Measurements from ENCODE around the gene OR6B1.

Gene OR6B1

GRCh38 chr7:143975617-143976016 lies 24.5 kb upstream of the OR6B1 start:
- no peak overlapping the region for H3K9ac ChIP-seq (ENCODE audit: low read depth in 1 of 2, low read length in 2 of 2)
- no peak overlapping the region for H3K27ac ChIP-seq (ENCODE audit: low read depth, low read length)
- peaks cover 0 to 6% of the 10 kb centered on the region in 2 donors for H3K4me1 ChIP-seq (ENCODE audit: control insufficient read depth in 1 of 2, insufficient read depth in 2 of 2, low read length in 2 of 2)
- no peak overlapping the region for H3K4me3 ChIP-seq (ENCODE audit: low read depth in 1 of 2, low read length in 2 of 2)
- H3K36me3 ChIP-seq (ENCODE audit: control insufficient read depth in 1 of 2, insufficient read depth in 2 of 2, low read length in 2 of 2): no peaks in the 10 kb centered on the region
- no peaks in the 10 kb centered on the region for H3K9me3 ChIP-seq (ENCODE audit: control insufficient read depth in 1 of 2, low read length in 2 of 2)
- no peaks in the 10 kb centered on the region for H3K27me3 ChIP-seq (ENCODE audit: control insufficient read depth in 1 of 2, insufficient read depth in 2 of 2, low read length in 2 of 2)

GRCh38 chr7:143978585-143978984 lies 21.5 kb upstream of the OR6B1 start:
- H3K4me1 ChIP-seq (ENCODE audit: control insufficient read depth in 1 of 2, insufficient read depth in 2 of 2, low read length in 2 of 2): peaks cover 0 to 6% of the 10 kb centered on the region in 2 donors
- no peak overlapping the region for H3K4me3 ChIP-seq (ENCODE audit: low read depth in 1 of 2, low read length in 2 of 2)
- no peak overlapping the region for H3K9ac ChIP-seq (ENCODE audit: low read depth in 1 of 2, low read length in 2 of 2)
- no peaks in the 10 kb centered on the region for H3K36me3 ChIP-seq (ENCODE audit: control insufficient read depth in 1 of 2, insufficient read depth in 2 of 2, low read length in 2 of 2)
- no peaks in the 10 kb centered on the region for H3K9me3 ChIP-seq (ENCODE audit: control insufficient read depth in 1 of 2, low read length in 2 of 2)
- H3K27ac ChIP-seq (ENCODE audit: low read depth, low read length): no peak overlapping the region
- no peaks in the 10 kb centered on the region for H3K27me3 ChIP-seq (ENCODE audit: control insufficient read depth in 1 of 2, insufficient read depth in 2 of 2, low read length in 2 of 2)

- no peaks in the 10 kb centered on the region for H3K9me3 ChIP-seq (ENCODE audit: control insufficient read depth in 1 of 2, low read length in 2 of 2)
- H3K27ac ChIP-seq (ENCODE audit: low read depth, low read length): no peak overlapping the region
- no peak overlapping the region for H3K9ac ChIP-seq (ENCODE audit: low read depth in 1 of 2, low read length in 2 of 2)
- H3K36me3 ChIP-seq (ENCODE audit: control insufficient read depth in 1 of 2, insufficient read depth in 2 of 2, low read length in 2 of 2): no peaks in the 10 kb centered on the region
- peaks cover 0 to under 1% of the 10 kb centered on the region in 2 donors for H3K4me1 ChIP-seq (ENCODE audit: control insufficient read depth in 1 of 2, insufficient read depth in 2 of 2, low read length in 2 of 2)
- H3K27me3 ChIP-seq (ENCODE audit: control insufficient read depth in 1 of 2, insufficient read depth in 2 of 2, low read length in 2 of 2): no peaks in the 10 kb centered on the region
- H3K4me3 ChIP-seq (ENCODE audit: low read depth in 1 of 2, low read length in 2 of 2): no peak overlapping the region
Measured at GRCh38 chr7:143979359-143979758, 20.8 kb upstream of the OR6B1 start.

- no peak overlapping the region for H3K27ac ChIP-seq (ENCODE audit: low read depth, low read length)
- no peaks in the 10 kb centered on the region for H3K36me3 ChIP-seq (ENCODE audit: control insufficient read depth in 1 of 2, insufficient read depth in 2 of 2, low read length in 2 of 2)
- no peak overlapping the region for H3K9ac ChIP-seq (ENCODE audit: low read depth in 1 of 2, low read length in 2 of 2)
- H3K27me3 ChIP-seq (ENCODE audit: control insufficient read depth in 1 of 2, insufficient read depth in 2 of 2, low read length in 2 of 2): no peaks in the 10 kb centered on the region
- no peaks in the 10 kb centered on the region for H3K4me1 ChIP-seq (ENCODE audit: control insufficient read depth in 1 of 2, insufficient read depth in 2 of 2, low read length in 2 of 2)
- no peaks in the 10 kb centered on the region for H3K9me3 ChIP-seq (ENCODE audit: control insufficient read depth in 1 of 2, low read length in 2 of 2)
- H3K4me3 ChIP-seq (ENCODE audit: low read depth in 1 of 2, low read length in 2 of 2): no peak overlapping the region
Measured at GRCh38 chr7:143979998-143980397, 20.1 kb upstream of the OR6B1 start.

- Histone ChIP-seq H3K9ac (ENCODE audit: low read depth in 1 of 2, low read length in 2 of 2) (no peak overlapping the region), H3K27me3 (ENCODE audit: control insufficient read depth in 1 of 2, insufficient read depth in 2 of 2, low read length in 2 of 2) (no peaks in the 10 kb centered on the region), H3K36me3 (ENCODE audit: control insufficient read depth in 1 of 2, insufficient read depth in 2 of 2, low read length in 2 of 2) (no peaks in the 10 kb centered on the region), H3K27ac (ENCODE audit: low read depth, low read length) (no peak overlapping the region), H3K9me3 (ENCODE audit: control insufficient read depth in 1 of 2, low read length in 2 of 2) (no peaks in the 10 kb centered on the region), H3K4me3 (ENCODE audit: low read depth in 1 of 2, low read length in 2 of 2) (no peak overlapping the region), H3K4me1 (ENCODE audit: control insufficient read depth in 1 of 2, insufficient read depth in 2 of 2, low read length in 2 of 2) (no peaks in the 10 kb centered on the region)
Measured at GRCh38 chr7:143980746-143981510, 19.2 kb upstream of the OR6B1 start.

GRCh38 chr7:143983960-143984359 lies 16.2 kb upstream of the OR6B1 start:
- Histone ChIP-seq H3K4me1 (ENCODE audit: control insufficient read depth in 1 of 2, insufficient read depth in 2 of 2, low read length in 2 of 2) (no peaks in the 10 kb centered on the region), H3K9ac (ENCODE audit: low read depth in 1 of 2, low read length in 2 of 2) (no peak overlapping the region), H3K27me3 (ENCODE audit: control insufficient read depth in 1 of 2, insufficient read depth in 2 of 2, low read length in 2 of 2) (no peaks in the 10 kb centered on the region), H3K27ac (ENCODE audit: low read depth, low read length) (no peak overlapping the region), H3K4me3 (ENCODE audit: low read depth in 1 of 2, low read length in 2 of 2) (no peak overlapping the region), H3K9me3 (ENCODE audit: control insufficient read depth in 1 of 2, low read length in 2 of 2) (no peaks in the 10 kb centered on the region), H3K36me3 (ENCODE audit: control insufficient read depth in 1 of 2, insufficient read depth in 2 of 2, low read length in 2 of 2) (no peaks in the 10 kb centered on the region)

- Histone ChIP-seq H3K27me3 (ENCODE audit: control insufficient read depth in 1 of 2, insufficient read depth in 2 of 2, low read length in 2 of 2) (no peaks in the 10 kb centered on the region), H3K4me1 (ENCODE audit: control insufficient read depth in 1 of 2, insufficient read depth in 2 of 2, low read length in 2 of 2) (no peaks in the 10 kb centered on the region), H3K4me3 (ENCODE audit: low read depth in 1 of 2, low read length in 2 of 2) (no peak overlapping the region), H3K36me3 (ENCODE audit: control insufficient read depth in 1 of 2, insufficient read depth in 2 of 2, low read length in 2 of 2) (no peaks in the 10 kb centered on the region), H3K9ac (ENCODE audit: low read depth in 1 of 2, low read length in 2 of 2) (no peak overlapping the region), H3K9me3 (ENCODE audit: control insufficient read depth in 1 of 2, low read length in 2 of 2) (peaks cover 0 to 4% of the 10 kb centered on the region in 2 donors), H3K27ac (ENCODE audit: low read depth, low read length) (no peak overlapping the region)
Measured at GRCh38 chr7:143987513-143987912, 12.6 kb upstream of the OR6B1 start.

GRCh38 chr7:143988976-143989745 lies 11.0 kb upstream of the OR6B1 start:
- Histone ChIP-seq H3K9ac (ENCODE audit: low read depth in 1 of 2, low read length in 2 of 2) (no peak overlapping the region), H3K27me3 (ENCODE audit: control insufficient read depth in 1 of 2, insufficient read depth in 2 of 2, low read length in 2 of 2) (no peaks in the 10 kb centered on the region), H3K27ac (ENCODE audit: low read depth, low read length) (no peak overlapping the region), H3K4me3 (ENCODE audit: low read depth in 1 of 2, low read length in 2 of 2) (no peak overlapping the region), H3K36me3 (ENCODE audit: control insufficient read depth in 1 of 2, insufficient read depth in 2 of 2, low read length in 2 of 2) (no peaks in the 10 kb centered on the region), H3K9me3 (ENCODE audit: control insufficient read depth in 1 of 2, low read length in 2 of 2) (peaks cover 0 to 4% of the 10 kb centered on the region in 2 donors), H3K4me1 (ENCODE audit: control insufficient read depth in 1 of 2, insufficient read depth in 2 of 2, low read length in 2 of 2) (no peaks in the 10 kb centered on the region)

- no peaks in the 10 kb centered on the region for H3K4me1 ChIP-seq (ENCODE audit: control insufficient read depth in 1 of 2, insufficient read depth in 2 of 2, low read length in 2 of 2)
- no peak overlapping the region for H3K9ac ChIP-seq (ENCODE audit: low read depth in 1 of 2, low read length in 2 of 2)
- no peak overlapping the region for H3K27ac ChIP-seq (ENCODE audit: low read depth, low read length)
- no peaks in the 10 kb centered on the region for H3K36me3 ChIP-seq (ENCODE audit: control insufficient read depth in 1 of 2, insufficient read depth in 2 of 2, low read length in 2 of 2)
- H3K27me3 ChIP-seq (ENCODE audit: control insufficient read depth in 1 of 2, insufficient read depth in 2 of 2, low read length in 2 of 2): no peaks in the 10 kb centered on the region
- peaks cover 0 to 4% of the 10 kb centered on the region in 2 donors for H3K9me3 ChIP-seq (ENCODE audit: control insufficient read depth in 1 of 2, low read length in 2 of 2)
- H3K4me3 ChIP-seq (ENCODE audit: low read depth in 1 of 2, low read length in 2 of 2): no peak overlapping the region
Measured at GRCh38 chr7:143992670-143993069, 7.5 kb upstream of the OR6B1 start.

- Histone ChIP-seq H3K9ac (ENCODE audit: low read depth in 1 of 2, low read length in 2 of 2) (no peak overlapping the region), H3K27ac (ENCODE audit: low read depth, low read length) (no peak overlapping the region)
Measured at GRCh38 chr7:143993924-143994323, 6.2 kb upstream of the OR6B1 start.

More at GRCh38 chr7:143993924-143994323, 6.2 kb upstream of the OR6B1 start:
- Histone ChIP-seq H3K4me3 (ENCODE audit: low read depth in 1 of 2, low read length in 2 of 2) (no peak overlapping the region), H3K4me1 (ENCODE audit: control insufficient read depth in 1 of 2, insufficient read depth in 2 of 2, low read length in 2 of 2) (no peaks in the 10 kb centered on the region), H3K9me3 (ENCODE audit: control insufficient read depth in 1 of 2, low read length in 2 of 2) (peaks cover 0 to 4% of the 10 kb centered on the region in 2 donors), H3K27me3 (ENCODE audit: control insufficient read depth in 1 of 2, insufficient read depth in 2 of 2, low read length in 2 of 2) (no peaks in the 10 kb centered on the region), H3K36me3 (ENCODE audit: control insufficient read depth in 1 of 2, insufficient read depth in 2 of 2, low read length in 2 of 2) (no peaks in the 10 kb centered on the region)
